Lung (tissue), 12 donors: Measurements from ENCODE around the gene CPEB4. TPM values are rescaled to one million over a fixed set of nuclear protein-coding genes. Genes with fewer than 3 reads are reported as not detected.
A peak's percentile ranks its signal among the peaks of the same experiment; 100 is the strongest.

Experiments
- ATAC-seq: fragments of 200-7000 bp; cut with Tn5 transposase; one replicate; pipeline ENCODE4 v1.9.1; 2020; ENCODE audit warnings: moderate number of reproducible peaks; ENCODE audit not compliant: insufficient read depth, low FRiP score
- DNase-seq, 3 donors: peaks; one replicate each; pipeline ENCODE4 v3.0.0-alpha.2; 2013 to 2017
- H3K27ac ChIP-seq, 2 donors: one replicate each; pipeline ENCODE4 v1.5.1; 2013; ENCODE audit warnings: mild to moderate bottlenecking in 2 of 2, moderate library complexity in 2 of 2, control low read depth in 1 of 2, inconsistent platforms in 1 of 2, low read depth in 1 of 2, low read length in 1 of 2
- H3K27me3 ChIP-seq, 3 donors: one replicate each; pipeline ENCODE4 v1.5.1; 2013; ENCODE audit warnings: low read length in 2 of 3; ENCODE audit not compliant: control insufficient read depth in 3 of 3, insufficient read depth in 3 of 3
- H3K36me3 ChIP-seq, 4 donors: one replicate each; pipeline ENCODE4 v1.5.1; 2013; ENCODE audit warnings: low read length in 4 of 4, mild to moderate bottlenecking in 1 of 4, moderate library complexity in 1 of 4; ENCODE audit not compliant: control insufficient read depth in 4 of 4, insufficient read depth in 4 of 4
- H3K4me1 ChIP-seq, 5 donors: one replicate each; pipeline ENCODE4 v1.5.1; 2013; ENCODE audit warnings: low read length in 5 of 5, mild to moderate bottlenecking in 2 of 5, moderate library complexity in 1 of 5; ENCODE audit not compliant: control insufficient read depth in 5 of 5, insufficient read depth in 5 of 5
- H3K4me3 ChIP-seq: one replicate; pipeline ENCODE4 v1.5.1; 2013; ENCODE audit warnings: mild to moderate bottlenecking, control low read depth, moderate library complexity
- H3K9ac ChIP-seq, 2 donors: one replicate each; pipeline ENCODE4 v1.5.1; 2013; ENCODE audit warnings: low read length in 2 of 2, control low read depth in 1 of 2; ENCODE audit not compliant: insufficient read depth in 1 of 2
- H3K9me3 ChIP-seq, 4 donors: one replicate each; pipeline ENCODE4 v1.5.1; 2013; ENCODE audit warnings: low read length in 3 of 4, mild to moderate bottlenecking in 1 of 4, moderate library complexity in 1 of 4; ENCODE audit not compliant: control insufficient read depth in 4 of 4, insufficient read depth in 3 of 4
- WGBS, 2 donors: extraction: QIAGEN DNeasy Blood & Tissue Kit; methylation state at CpG; one replicate each; pipeline ENCODE4 v1.1.7; 2013; 5-methylcytosine and 5-hydroxymethylcytosine counted together
- polyA plus RNA-seq, 2 donors: library from polyadenylated mRNA; stranded (reverse); fragments of 200-250 nt; gene quantifications; one replicate each; pipeline ENCODE4 v1.2.1, GENCODE V29; 2013
- total RNA-seq, 2 donors: library from RNA; depleted of rRNA in 1 of 2; stranded (reverse); fragments of >200 nt in 1 of 2; gene quantifications; one replicate each; pipeline ENCODE4 v1.2.1, GENCODE V29; 2014 to 2021
- TF ChIP-seq, protein P1 (sequence below): IDR thresholded peaks from 2 replicates; pipeline ENCODE4 v1.5.1; 2012; ENCODE audit warnings: mild to moderate bottlenecking; ENCODE audit errors: control extremely low read depth, extremely low read depth
- donor health status: control.
- donor health status: control.
- donor health status: Bipolar disorder and iron deficiency.
- donor health status: healthy.
- donor health status: DM: yes; HTN: yes; CAD: no.

CPEB4 gene
- total and polyA plus RNA-seq, 4 donors, result 9.1 to 62.2 (median 39.1) TPM

DNA sequence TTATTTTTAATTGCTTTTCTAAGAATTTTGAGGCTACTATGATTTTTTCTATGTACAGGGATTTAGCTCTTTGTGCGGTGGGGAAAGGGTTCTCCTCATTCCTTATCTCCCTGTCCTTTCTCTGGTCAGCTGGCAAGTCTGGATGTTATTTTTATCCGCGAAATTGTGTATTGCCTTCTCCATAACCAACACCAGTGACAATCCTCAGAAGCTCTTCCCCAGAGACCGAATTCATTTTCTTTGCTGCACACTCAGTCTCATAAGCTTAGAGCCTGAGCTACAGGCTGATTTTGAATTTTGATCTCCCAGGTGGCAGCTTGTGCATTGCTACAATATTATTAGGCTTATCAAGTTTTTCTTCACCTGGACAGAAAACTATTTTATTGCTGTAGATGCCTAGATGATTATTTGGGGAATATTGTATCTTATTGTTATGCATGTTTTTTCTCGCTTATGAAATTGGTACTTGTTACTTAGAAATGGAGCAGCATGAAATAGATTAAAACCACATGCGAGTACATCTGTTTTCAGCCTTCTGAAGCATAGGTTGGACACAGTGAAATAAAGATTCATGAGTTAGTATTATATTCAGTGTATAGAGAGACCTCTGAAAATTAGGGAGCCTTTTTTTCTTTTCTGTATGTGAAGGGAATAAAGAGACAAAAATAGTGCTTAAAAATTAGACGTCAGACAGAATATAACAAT is 27.3 kb downstream of the CPEB4 start:
- ATAC-seq, result no peak
- H3K4me1 ChIP-seq, result peaks cover 0 to 11% (median 4%) of the 10 kb centered on the region in 5 donors
- H3K9me3 ChIP-seq, result no peaks in the 10 kb centered on the region
- no peaks in the 10 kb centered on the region for H3K27me3 ChIP-seq
- H3K4me3 ChIP-seq, result no peak overlapping the region
- no peak for DNase-seq
- peak overlapping the region in 1 of 2 donors; percentile 16 for H3K27ac ChIP-seq
- peaks cover 0 to 16% (median 3%) of the 10 kb centered on the region in 4 donors for H3K36me3 ChIP-seq
- WGBS, 2 donors, result 84 to 90% methylated on average over 7 of the region's 7 CpGs
- TF ChIP-seq, protein P1, sequence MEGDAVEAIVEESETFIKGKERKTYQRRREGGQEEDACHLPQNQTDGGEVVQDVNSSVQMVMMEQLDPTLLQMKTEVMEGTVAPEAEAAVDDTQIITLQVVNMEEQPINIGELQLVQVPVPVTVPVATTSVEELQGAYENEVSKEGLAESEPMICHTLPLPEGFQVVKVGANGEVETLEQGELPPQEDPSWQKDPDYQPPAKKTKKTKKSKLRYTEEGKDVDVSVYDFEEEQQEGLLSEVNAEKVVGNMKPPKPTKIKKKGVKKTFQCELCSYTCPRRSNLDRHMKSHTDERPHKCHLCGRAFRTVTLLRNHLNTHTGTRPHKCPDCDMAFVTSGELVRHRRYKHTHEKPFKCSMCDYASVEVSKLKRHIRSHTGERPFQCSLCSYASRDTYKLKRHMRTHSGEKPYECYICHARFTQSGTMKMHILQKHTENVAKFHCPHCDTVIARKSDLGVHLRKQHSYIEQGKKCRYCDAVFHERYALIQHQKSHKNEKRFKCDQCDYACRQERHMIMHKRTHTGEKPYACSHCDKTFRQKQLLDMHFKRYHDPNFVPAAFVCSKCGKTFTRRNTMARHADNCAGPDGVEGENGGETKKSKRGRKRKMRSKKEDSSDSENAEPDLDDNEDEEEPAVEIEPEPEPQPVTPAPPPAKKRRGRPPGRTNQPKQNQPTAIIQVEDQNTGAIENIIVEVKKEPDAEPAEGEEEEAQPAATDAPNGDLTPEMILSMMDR, result no peak
- no peak overlapping the region for H3K9ac ChIP-seq

GRCh38 chr5:173916233-173916632 is 28.1 kb downstream of the CPEB4 start:
- no peaks in the 10 kb centered on the region for H3K27me3 ChIP-seq
- TF ChIP-seq, protein P1, result no peak
- H3K9me3 ChIP-seq, result no peaks in the 10 kb centered on the region
- 44 to 62% methylated on average over 3 of the region's 3 CpGs for WGBS, 2 donors
- H3K36me3 ChIP-seq, result peaks cover 0 to 13% (median 3%) of the 10 kb centered on the region in 4 donors
- peak overlapping the region in 1 of 2 donors; percentile 21 for H3K27ac ChIP-seq
- no peak overlapping the region for H3K4me3 ChIP-seq
- H3K4me1 ChIP-seq, result peaks cover 0 to 11% (median 4%) of the 10 kb centered on the region in 5 donors
- no peak for DNase-seq
- no peak overlapping the region for H3K9ac ChIP-seq
- ATAC-seq, result no peak

GRCh38 chr5:173917788-173918786 is 29.9 kb downstream of the CPEB4 start:
- no peaks in the 10 kb centered on the region for H3K9me3 ChIP-seq
- TF ChIP-seq, protein P1, result no peak

More at GRCh38 chr5:173917788-173918786, 29.9 kb downstream of the CPEB4 start:
- 1 to 2% methylated on average over 19 of the region's 19 CpGs for WGBS, 2 donors
- H3K4me3 ChIP-seq, result peak overlapping the region; percentile 0
- H3K4me1 ChIP-seq, result peaks cover 0 to 14% (median 5%) of the 10 kb centered on the region in 5 donors
- ATAC-seq (peak; percentile 84), DNase-seq (peak; percentile 72 to 96 (median 93))
- H3K9ac ChIP-seq, result peak overlapping the region; percentile 66 to 98
- peaks cover 0 to 3% (median 0%) of the 10 kb centered on the region in 4 donors for H3K36me3 ChIP-seq
- H3K27ac ChIP-seq, result peak overlapping the region; percentile 62 to 82
- H3K27me3 ChIP-seq, result no peaks in the 10 kb centered on the region
